H54 (cell line): Measurements from ENCODE around the gene ARMH4.
"Not testable (repeated sequence)": the region's sequence is repeated elsewhere in the genome, so short reads cannot be mapped to it uniquely, and the experiment has no call there.

Experiments
- DNase-seq: peaks from one replicate; pipeline ENCODE4 v3.0.0; 2011; ENCODE audit warnings: low spot score, mixed read lengths; ENCODE audit not compliant: insufficient read length
- FAIRE-seq: peaks from 3 replicates; lab custom pipeline; 2011; peaks lifted over from hg19 to GRCh38; lab: Jason Lieb, UNC
- POLR2A ChIP-seq: IDR thresholded peaks from 2 replicates; pipeline ENCODE4 v1.6.1; 2011; ENCODE audit warnings: low read depth, mild to moderate bottlenecking, low read length

ARMH4 gene

DNA sequence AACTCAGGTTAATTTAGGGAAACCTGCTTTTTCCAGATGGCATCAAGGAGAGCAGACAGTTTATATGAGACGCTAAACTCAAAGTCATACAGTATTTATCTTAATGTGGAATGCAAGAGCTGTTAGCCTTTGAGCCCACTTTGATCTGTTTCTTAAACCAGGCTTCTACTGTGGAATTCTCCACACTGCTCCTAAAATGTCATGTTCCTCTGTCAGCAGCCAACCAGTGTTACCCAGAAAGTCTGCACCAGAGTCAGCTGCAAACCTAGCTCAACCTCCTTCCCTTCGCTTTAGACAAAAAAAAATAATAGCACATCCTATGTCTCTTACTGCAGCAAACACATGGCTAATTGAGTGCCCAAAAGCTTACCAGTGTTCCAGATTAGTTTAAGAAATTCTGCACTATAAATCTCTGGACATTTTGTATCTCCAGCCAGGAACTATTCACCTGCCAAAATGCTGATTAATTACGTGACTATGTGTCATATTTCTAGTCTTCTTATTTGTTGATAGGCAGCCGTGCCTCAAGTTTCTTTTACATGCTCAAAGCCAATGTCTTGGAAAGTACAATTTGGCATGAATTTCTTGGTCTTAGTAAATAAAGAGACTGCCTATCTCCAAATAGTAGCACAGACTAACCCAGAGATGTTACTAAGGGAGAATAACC lies 21.8 kb downstream of the ARMH4 start:
- DNase-seq (no peak), FAIRE-seq (no peak)
- no peak for TF ChIP-seq POLR2A

DNA sequence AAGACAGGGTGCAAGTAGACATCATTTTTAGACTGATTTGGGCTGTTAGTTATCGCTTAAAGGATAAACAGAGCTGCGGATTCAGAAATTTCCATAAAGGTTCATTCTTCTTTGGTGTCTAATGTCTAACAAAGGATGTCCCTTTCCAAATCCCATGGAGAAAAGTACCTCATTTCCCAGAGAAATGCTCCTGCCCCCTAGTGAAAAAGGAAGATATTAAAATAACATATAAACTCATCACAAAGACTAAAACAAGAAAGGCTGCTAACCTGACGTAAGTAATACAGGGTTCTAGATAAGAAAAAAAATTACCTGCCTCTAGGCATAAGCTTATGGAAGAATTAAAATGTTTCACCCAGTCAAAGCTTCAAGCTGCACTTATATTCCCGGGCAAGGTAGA lies 22.8 kb downstream of the ARMH4 start:
- TF ChIP-seq POLR2A: no peak
- no peak for DNase-seq
- FAIRE-seq: no peak

DNA sequence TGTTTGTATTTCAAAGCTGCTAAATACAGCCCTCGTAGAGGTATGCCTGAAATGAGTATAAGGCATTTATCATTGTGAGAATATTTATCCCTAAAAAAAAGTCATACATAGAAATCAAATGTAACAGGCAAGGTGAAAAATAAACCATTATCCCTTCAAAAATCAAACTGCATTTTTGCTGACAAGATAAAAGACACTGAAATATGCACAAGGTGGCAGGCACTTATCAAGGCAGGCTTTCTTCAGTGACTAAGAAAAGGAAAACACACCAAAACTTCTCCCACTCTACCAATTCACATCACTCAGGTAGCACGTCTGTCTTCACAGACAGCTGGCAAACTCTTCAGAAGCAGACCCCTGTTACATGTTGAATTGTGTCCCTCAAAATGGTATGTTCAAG lies 23.6 kb downstream of the ARMH4 start:
- no peak for TF ChIP-seq POLR2A
- no peak for FAIRE-seq

GRCh38 chr14:58122546-58122945 lies 29.5 kb downstream of the ARMH4 start:
- FAIRE-seq, DNase-seq: not testable (repeated sequence)

More for the DNA sequence above, 23.6 kb downstream of the ARMH4 start:
- no peak for DNase-seq

- DNase-seq: no peak
- TF ChIP-seq POLR2A: no peak
- no peak for FAIRE-seq
Observed at GRCh38 chr14:58121530-58122186, 30.4 kb downstream of the ARMH4 start.

DNA sequence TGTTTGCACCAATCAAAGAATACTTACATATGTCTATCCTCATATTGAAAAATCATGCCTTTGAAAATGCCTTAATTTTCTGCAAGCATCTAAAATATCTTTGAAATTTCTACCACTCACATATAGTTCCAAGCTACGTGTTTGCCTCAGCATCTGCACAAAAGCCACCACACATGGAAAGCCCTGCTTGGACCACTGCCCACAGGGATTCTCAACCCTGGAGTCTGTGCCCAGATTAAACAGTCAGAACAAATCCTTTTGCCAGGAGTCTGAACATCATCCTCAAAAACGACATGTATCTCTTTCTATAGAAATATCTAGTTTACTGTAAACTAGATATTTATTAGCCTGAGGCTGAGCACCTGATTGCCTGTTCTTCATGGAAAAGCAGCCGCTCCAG lies 32.6 kb downstream of the ARMH4 start:
- no peak for FAIRE-seq
- DNase-seq: no peak
- TF ChIP-seq POLR2A: no peak

- DNase-seq (no peak), FAIRE-seq (no peak)
Observed at GRCh38 chr14:58118097-58118815, 33.8 kb downstream of the ARMH4 start.

DNA sequence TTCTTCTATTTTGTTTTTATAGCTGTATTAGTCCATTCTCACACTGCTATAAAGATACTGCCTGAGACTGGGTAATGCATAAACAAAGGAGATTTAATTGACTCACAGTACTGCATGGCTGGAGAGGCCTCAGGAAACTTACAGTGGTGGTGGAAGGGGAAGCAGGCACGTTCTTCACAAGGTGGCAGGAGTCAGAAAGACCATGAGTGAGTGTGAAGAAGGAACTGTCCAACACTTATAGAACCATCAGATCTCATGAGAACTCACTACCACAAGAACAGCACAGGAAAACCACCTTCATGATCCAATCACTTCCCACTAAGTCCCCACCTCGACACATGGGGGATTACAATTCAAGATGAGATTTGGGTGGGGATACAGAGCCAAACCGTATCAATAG lies 42.3 kb downstream of the ARMH4 start:
- DNase-seq: no peak
- TF ChIP-seq POLR2A: no peak
- FAIRE-seq: no peak

More at GRCh38 chr14:58118097-58118815, 33.8 kb downstream of the ARMH4 start:
- TF ChIP-seq POLR2A: no peak

GRCh38 chr14:58108717-58109116 lies 43.3 kb downstream of the ARMH4 start:
- FAIRE-seq (no peak), DNase-seq (no peak)
- TF ChIP-seq POLR2A: no peak

DNA sequence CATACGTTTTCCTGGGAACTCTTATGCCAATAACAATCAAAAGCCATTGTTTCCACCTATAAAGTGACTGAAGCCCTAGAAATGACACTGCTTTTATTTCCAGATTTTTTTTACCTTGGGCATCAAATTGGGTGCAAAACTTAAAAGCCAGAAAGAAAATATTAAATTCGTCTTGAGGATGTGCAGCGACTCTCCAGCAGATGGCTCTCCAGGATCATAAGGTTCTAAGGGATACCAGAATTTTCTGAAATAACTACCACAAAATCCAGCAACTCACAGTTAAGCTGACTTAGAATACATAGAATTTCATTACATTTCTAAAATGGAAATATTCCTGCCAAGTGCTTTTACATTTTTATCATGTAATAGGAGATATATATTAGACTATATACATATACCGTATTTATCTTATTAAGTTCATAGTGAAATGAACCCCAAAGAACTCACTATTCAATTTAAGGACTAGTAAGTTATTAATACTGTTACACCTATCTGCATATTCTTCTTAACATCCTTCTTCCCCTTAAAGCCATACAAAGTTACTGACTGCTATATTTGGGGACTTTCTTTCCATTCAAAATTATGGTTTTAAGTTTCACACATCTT lies 44.0 kb downstream of the ARMH4 start:
- FAIRE-seq (no peak), DNase-seq (no peak)
- TF ChIP-seq POLR2A: no peak

DNA sequence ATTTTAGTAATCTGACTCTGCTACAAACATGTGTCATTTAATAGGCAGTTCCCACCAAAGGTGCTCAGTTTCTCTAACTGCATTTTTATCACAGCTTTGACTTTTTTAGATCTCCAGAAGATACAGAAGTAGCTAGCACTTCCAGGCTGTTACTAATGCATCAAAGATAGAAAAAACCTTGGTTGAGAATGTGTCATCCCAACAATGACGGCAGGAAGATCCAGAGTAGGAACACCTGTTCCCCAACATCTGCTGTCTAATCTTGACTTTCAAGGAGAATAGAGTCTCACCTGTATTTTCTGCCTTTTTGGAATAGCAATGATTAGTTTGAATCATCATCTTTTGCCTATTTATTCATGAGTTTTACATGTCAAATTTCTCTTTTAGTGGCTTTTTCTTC lies 45.0 kb downstream of the ARMH4 start:
- no peak for TF ChIP-seq POLR2A
- FAIRE-seq: no peak

GRCh38 chr14:58106446-58106845 lies 45.6 kb downstream of the ARMH4 start:
- no peak for DNase-seq
- TF ChIP-seq POLR2A: no peak
- no peak for FAIRE-seq

More for the DNA sequence above, 45.0 kb downstream of the ARMH4 start:
- DNase-seq: no peak

DNA sequence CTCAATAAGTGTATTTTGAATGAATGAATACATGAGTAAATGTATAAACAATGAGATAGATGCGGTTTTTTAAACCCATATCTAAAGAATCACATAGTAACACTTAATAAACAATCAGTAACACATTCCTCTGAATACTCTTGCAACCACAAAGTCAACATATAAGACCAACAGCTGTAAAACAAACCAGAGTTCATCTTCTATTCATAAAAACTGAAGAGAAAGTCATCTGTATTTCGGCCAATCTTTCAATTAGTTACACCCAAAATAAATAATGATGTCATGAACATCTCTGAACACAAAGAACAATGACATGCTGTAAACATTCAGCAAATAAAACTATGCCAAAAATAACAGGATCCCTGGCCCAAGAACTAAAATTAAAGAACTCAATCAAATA lies 47.2 kb downstream of the ARMH4 start:
- DNase-seq (no peak), FAIRE-seq (no peak)
- TF ChIP-seq POLR2A: no peak
